ENCODE data around the gene ANKRD42.

GRCh38 chr11:83195143-83195466 is 1.6 kb downstream of the ANKRD42 start:
- TF ChIP-seq CTCF (IDR thresholded peaks at IDR 0.05; ENCODE audit: borderline replicate concordance, extremely low read depth, low read length, poor library complexity, severe bottlenecking): no peak
- no peak for TF ChIP-seq EZH2 (IDR thresholded peaks at IDR 0.05; ENCODE audit: borderline replicate concordance, low read depth, low read length, severe bottlenecking)

All from DND-41 (cell line).